Measurements from ENCODE around the gene FOSB. TPM values are rescaled to one million over a fixed set of nuclear protein-coding genes. Genes with fewer than 3 reads are reported as not detected.

FOSB gene
- total and polyA plus RNA-seq, 2 donors (not counting 1 experiment from before 2014, with no cell fraction given): 2.8 to 24.9 TPM

DNA sequence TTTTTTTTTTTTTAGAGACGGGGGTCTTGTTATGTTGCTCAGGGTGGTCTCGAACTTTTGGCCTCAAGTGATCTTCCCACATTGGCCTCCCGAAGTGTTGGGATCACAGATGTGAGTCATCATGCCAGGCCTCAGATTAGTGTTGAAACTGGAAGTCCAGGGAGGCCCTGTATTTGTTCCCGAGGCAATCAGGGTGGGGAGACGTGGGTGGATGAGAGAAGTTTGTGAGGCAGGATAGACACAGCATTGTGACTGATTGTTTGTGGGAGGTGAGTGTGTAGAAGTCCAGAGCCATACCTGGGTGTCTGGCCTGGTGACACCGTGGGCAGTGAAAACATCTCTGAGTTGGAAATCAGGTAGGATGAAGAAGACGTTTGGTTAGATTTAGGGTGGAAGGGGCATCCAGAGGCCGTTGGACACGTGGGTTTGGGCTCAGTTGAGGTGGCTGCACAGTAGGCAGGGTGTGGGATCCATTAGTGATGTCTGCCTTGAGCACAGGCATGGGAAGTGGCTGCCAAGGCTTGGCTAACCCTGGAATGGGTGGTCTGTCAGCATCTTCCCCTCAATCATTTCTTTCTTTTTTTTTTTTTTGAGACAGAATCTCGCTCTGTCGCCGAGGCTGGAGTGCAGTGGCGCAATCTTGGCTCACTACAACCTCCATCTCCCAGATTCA, 16.6 kb downstream of the FOSB start:
- Histone ChIP-seq H4K20me1 (ENCODE audit: control insufficient read depth, extremely low read depth, insufficient read depth, low read length) (no peaks in the 10 kb centered on the region), H3K9me3 (ENCODE audit: control insufficient read depth, insufficient read depth, low read depth, low read length) (no peaks in the 10 kb centered on the region), H3K9ac (ENCODE audit: insufficient read depth, low read length) (no peak overlapping the region), H3K36me3 (ENCODE audit: control insufficient read depth, insufficient read depth, low read length) (no peaks in the 10 kb centered on the region), H3K27ac (ENCODE audit: insufficient read depth, low read length) (no peak overlapping the region), H3K27me3 (ENCODE audit: control insufficient read depth, insufficient read depth, low read length) (no peaks in the 10 kb centered on the region), H3K4me1 (ENCODE audit: control insufficient read depth, extremely low read depth, insufficient read depth, low read length) (no peaks in the 10 kb centered on the region), H2AFZ (ENCODE audit: low read length) (no peak overlapping the region), H3K4me2 (ENCODE audit: extremely low read depth, insufficient read depth, low read length) (no peak overlapping the region), H3K4me3 (replicated peaks in 1 of 4; ENCODE audit: control extremely low read depth in 1 of 4, insufficient read depth in 1 of 4, low read depth in 3 of 4, low read length in 4 of 4) (no peak overlapping the region), H3K79me2 (ENCODE audit: control insufficient read depth, insufficient read depth, low read length) (no peaks in the 10 kb centered on the region)
- no peak for DNase-seq (ENCODE audit: low read depth in 2 of 2)
- TF ChIP-seq, protein P1, sequence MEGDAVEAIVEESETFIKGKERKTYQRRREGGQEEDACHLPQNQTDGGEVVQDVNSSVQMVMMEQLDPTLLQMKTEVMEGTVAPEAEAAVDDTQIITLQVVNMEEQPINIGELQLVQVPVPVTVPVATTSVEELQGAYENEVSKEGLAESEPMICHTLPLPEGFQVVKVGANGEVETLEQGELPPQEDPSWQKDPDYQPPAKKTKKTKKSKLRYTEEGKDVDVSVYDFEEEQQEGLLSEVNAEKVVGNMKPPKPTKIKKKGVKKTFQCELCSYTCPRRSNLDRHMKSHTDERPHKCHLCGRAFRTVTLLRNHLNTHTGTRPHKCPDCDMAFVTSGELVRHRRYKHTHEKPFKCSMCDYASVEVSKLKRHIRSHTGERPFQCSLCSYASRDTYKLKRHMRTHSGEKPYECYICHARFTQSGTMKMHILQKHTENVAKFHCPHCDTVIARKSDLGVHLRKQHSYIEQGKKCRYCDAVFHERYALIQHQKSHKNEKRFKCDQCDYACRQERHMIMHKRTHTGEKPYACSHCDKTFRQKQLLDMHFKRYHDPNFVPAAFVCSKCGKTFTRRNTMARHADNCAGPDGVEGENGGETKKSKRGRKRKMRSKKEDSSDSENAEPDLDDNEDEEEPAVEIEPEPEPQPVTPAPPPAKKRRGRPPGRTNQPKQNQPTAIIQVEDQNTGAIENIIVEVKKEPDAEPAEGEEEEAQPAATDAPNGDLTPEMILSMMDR (conservative IDR thresholded peaks at IDR 0.05 in 1 of 2, IDR thresholded peaks at IDR 0.05 in 1 of 2; ENCODE audit: low read depth in 1 of 2, low read length in 2 of 2): no peak
- TF ChIP-seq EZH2 (IDR thresholded peaks at IDR 0.05; ENCODE audit: low read length, missing control alignments): no peak

DNA sequence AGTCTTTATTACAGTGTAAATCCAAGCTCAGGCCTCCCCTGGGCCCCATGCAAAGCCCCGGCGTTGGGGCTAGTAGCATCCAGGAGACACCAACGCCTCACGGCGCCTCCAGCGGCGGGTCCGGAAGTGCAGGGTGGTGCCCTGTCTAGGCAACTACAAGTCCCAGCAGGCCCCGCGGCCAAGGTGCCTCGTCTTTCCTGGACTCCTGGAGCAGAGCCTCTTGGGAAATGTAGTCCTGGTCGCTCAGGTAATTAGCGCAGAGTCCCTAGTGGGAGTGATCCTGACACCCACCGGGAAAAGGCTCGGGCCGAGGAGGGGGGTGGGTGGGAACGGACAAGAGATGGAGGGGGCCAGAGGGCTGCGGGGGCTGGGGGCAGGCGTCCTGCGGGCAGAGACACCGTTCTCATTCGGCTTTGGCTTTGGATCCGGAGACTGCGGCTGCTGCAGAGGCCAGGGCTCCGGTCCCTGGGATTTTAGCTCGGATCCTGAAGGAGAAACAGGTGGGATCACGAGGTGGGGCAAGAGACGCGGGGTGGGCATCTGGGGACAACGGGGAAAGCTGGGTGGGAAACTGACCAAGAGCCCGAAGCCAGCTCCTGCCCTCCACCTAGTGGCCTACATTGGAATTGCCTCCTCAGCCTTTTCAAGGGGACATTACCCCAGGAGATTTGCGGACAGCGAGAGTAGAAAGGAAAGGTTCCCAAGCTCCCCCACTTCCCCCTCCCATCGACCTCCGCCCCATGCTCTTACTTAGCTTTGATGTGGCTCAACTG, 17.7 kb downstream of the FOSB start:
- no peaks in the 10 kb centered on the region for H3K4me1 ChIP-seq (ENCODE audit: control insufficient read depth, extremely low read depth, insufficient read depth, low read length)
- H3K27me3 ChIP-seq (ENCODE audit: control insufficient read depth, insufficient read depth, low read length): no peaks in the 10 kb centered on the region
- H3K36me3 ChIP-seq (ENCODE audit: control insufficient read depth, insufficient read depth, low read length): no peaks in the 10 kb centered on the region
- peak; percentile 87 to 92 for DNase-seq (ENCODE audit: low read depth in 2 of 2)
- peak overlapping the region; percentile 57 for H3K9ac ChIP-seq (ENCODE audit: insufficient read depth, low read length)
- TF ChIP-seq, protein P1 (conservative IDR thresholded peaks at IDR 0.05 in 1 of 2, IDR thresholded peaks at IDR 0.05 in 1 of 2; ENCODE audit: low read depth in 1 of 2, low read length in 2 of 2): peak; percentile 94 to 98
- TF ChIP-seq EZH2 (IDR thresholded peaks at IDR 0.05; ENCODE audit: low read length, missing control alignments): no peak
- peak overlapping the region; percentile 59 to 76 (median 65) for H3K4me3 ChIP-seq (replicated peaks in 1 of 4; ENCODE audit: control extremely low read depth in 1 of 4, insufficient read depth in 1 of 4, low read depth in 3 of 4, low read length in 4 of 4)
- H2AFZ ChIP-seq (ENCODE audit: low read length): peak overlapping the region; percentile 81
- H3K9me3 ChIP-seq (ENCODE audit: control insufficient read depth, insufficient read depth, low read depth, low read length): no peaks in the 10 kb centered on the region
- no peaks in the 10 kb centered on the region for H4K20me1 ChIP-seq (ENCODE audit: control insufficient read depth, extremely low read depth, insufficient read depth, low read length)
- H3K27ac ChIP-seq (ENCODE audit: insufficient read depth, low read length): peak overlapping the region; percentile 32
- peak overlapping the region; percentile 86 for H3K4me2 ChIP-seq (ENCODE audit: extremely low read depth, insufficient read depth, low read length)
- no peaks in the 10 kb centered on the region for H3K79me2 ChIP-seq (ENCODE audit: control insufficient read depth, insufficient read depth, low read length)

DNA sequence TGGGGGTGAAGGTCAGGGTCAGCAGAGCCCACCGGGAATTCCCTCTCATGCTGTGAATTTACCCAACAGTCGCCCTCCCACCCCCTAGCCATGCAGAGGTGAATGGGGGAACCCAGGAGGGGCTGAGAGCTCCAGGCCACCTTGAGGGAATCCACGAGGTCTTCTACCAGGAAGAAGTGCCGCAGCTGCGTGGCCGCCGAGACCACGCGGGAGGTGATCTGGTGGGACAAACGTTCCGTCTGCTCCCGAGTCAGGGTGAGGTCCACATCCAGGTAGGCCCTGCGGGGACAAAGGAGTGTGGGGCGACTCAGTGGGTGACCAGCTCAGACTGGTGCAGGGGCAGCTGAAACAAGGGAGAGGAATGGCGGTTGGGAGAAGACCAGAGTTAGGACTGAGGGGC, 20.9 kb downstream of the FOSB start:
- Histone ChIP-seq H3K36me3 (ENCODE audit: control insufficient read depth, insufficient read depth, low read length) (no peaks in the 10 kb centered on the region), H3K9me3 (ENCODE audit: control insufficient read depth, insufficient read depth, low read depth, low read length) (no peaks in the 10 kb centered on the region), H3K79me2 (ENCODE audit: control insufficient read depth, insufficient read depth, low read length) (no peaks in the 10 kb centered on the region), H3K4me1 (ENCODE audit: control insufficient read depth, extremely low read depth, insufficient read depth, low read length) (peaks cover 2% of the 10 kb centered on the region), H3K27me3 (ENCODE audit: control insufficient read depth, insufficient read depth, low read length) (no peaks in the 10 kb centered on the region), H3K4me2 (ENCODE audit: extremely low read depth, insufficient read depth, low read length) (no peak overlapping the region), H3K4me3 (replicated peaks in 1 of 4; ENCODE audit: control extremely low read depth in 1 of 4, insufficient read depth in 1 of 4, low read depth in 3 of 4, low read length in 4 of 4) (no peak overlapping the region), H3K27ac (ENCODE audit: insufficient read depth, low read length) (no peak overlapping the region), H4K20me1 (ENCODE audit: control insufficient read depth, extremely low read depth, insufficient read depth, low read length) (no peaks in the 10 kb centered on the region), H2AFZ (ENCODE audit: low read length) (no peak overlapping the region), H3K9ac (ENCODE audit: insufficient read depth, low read length) (no peak overlapping the region)
- no peak for DNase-seq (ENCODE audit: low read depth in 2 of 2)
- TF ChIP-seq, protein P1 (conservative IDR thresholded peaks at IDR 0.05 in 1 of 2, IDR thresholded peaks at IDR 0.05 in 1 of 2; ENCODE audit: low read depth in 1 of 2, low read length in 2 of 2): no peak
- no peak for TF ChIP-seq EZH2 (IDR thresholded peaks at IDR 0.05; ENCODE audit: low read length, missing control alignments)

Measured in fibroblast of lung (primary cell).